Skin epidermis (tissue), 12 donors: ENCODE results near the gene SLC25A1.
"Not testable (repeated sequence)": the region's sequence is repeated elsewhere in the genome, so short reads cannot be mapped to it uniquely, and the experiment has no call there.

Experiments used
- H3K27ac ChIP-seq, 21 experiments: fragments of 200-600 bp; sonication (generic) in 11 of 21; one replicate each; pipeline ENCODE4 v1.5.0; 2020; ENCODE audit warnings: mild to moderate bottlenecking in 3 of 21, inconsistent platforms in 2 of 21, moderate library complexity in 2 of 21
- H3K4me3 ChIP-seq, 7 experiments: fragments of 200-600 bp; sonication (generic) in 2 of 7; one replicate each; pipeline ENCODE4 v1.5.0; 2020; ENCODE audit warnings: inconsistent platforms in 2 of 7, mild to moderate bottlenecking in 2 of 7, moderate library complexity in 1 of 7

The SLC25A1 gene

DNA sequence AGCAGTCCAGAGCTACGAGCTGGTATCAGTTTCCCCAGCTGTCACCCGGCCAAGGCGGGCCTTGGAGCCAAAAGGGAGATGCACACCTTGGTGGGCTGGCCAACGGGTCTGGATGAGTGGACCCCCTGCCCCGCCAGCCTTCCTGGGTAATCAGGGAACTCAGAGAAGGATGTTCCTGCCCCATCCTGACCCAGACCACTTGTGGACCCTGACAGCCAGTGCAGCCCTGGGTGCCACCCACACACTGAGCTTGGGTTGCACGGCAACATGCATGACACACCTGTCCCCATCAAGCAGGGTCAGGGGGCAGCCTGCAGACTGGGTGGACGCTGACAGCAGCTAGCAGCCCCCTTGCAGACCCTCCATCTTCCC, 8.6 kb downstream of the SLC25A1 start:
- peak overlapping the region in 1 of 7 experiments; percentile 30 for H3K4me3 ChIP-seq

DNA sequence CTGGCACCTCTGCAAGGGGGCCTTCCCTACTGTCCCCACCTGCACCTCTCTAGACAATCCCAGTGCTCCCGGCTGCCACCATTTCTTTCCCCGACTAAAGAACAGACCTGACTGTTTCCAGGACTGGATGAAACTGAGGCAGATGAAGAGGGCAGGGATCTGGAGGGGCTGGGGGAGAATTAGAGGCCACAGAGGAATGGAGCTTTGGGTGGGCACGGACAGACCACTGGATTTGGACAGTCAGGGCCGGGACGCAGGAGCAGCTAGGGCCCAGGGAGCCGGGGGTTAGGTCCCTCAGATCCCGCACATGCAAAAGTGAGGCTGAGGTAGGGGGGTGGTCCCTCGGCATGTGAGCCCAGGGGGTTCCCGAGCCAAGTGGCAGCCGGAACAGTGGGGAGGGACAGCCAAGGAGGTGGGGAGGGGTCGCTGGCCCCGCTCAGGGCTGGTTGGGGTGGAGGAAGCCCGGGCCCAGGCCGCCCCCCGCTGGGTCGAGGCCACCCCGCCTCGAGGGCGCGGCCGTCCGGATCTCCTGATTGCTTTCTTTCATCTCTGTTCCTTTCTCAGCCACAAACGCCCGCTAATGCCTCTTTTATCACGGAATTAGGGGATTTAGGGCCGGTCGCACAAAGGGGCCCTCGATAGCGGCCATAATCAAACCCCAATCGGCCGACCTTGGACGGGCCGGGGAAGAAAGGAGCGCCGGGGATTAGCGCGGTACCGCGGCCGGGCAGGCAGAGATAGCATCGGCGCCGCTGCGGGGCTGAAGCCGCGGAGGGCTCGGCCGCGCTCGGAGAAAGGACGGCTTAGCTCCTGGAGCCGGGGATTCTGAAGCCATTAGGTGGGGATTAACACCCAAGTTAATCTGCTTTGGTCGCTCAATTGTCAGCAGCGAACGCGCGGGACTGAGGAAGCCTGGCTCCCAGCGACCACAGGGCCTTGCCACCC, 9.3 kb downstream of the SLC25A1 start:
- Histone ChIP-seq H3K27ac (no peak overlapping the region), H3K4me3 (peak overlapping the region in 2 of 7 experiments; percentile 3 to 30)

More for the DNA sequence above, 8.6 kb downstream of the SLC25A1 start:
- H3K27ac ChIP-seq = no peak overlapping the region

DNA sequence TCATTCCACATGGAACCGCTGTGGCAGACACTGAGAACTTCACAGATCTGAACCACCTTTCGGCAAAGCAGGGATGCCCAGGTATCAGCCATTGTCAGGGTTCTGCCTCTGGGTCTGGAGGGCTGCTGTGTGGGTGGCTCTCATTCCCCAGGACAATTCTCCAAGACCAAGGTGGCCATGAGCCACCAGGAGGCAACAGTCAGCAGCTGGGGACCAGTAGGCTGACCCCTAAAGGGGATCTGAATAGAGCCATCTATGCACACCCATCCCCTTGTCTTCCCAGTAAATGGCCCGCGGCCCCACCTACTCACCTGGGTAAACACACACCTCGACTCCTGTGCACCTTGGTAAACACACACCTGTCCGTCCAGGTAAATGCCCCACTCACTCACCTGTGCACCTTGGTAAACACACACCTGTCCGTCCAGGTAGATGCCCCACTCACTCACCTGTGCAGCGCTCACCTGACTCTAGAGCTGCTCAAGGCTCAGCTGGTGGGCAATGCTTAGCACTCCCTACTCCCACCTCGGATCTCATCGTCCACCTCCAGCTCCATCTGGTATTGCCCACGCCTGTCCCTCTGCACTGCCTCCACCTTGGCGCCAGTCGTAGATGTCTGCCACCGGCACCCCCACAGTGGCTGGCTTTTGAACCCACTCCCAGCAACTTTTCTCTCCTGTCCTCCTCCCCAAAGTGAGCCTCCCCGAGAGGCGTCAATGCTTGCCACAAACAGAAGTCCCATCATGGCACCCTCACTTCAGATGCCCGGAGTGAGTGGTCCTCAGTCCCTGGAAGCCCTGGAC, 10.2 kb downstream of the SLC25A1 start:
- H3K27ac ChIP-seq = no peak overlapping the region
- H3K4me3 ChIP-seq = no peak overlapping the region

DNA sequence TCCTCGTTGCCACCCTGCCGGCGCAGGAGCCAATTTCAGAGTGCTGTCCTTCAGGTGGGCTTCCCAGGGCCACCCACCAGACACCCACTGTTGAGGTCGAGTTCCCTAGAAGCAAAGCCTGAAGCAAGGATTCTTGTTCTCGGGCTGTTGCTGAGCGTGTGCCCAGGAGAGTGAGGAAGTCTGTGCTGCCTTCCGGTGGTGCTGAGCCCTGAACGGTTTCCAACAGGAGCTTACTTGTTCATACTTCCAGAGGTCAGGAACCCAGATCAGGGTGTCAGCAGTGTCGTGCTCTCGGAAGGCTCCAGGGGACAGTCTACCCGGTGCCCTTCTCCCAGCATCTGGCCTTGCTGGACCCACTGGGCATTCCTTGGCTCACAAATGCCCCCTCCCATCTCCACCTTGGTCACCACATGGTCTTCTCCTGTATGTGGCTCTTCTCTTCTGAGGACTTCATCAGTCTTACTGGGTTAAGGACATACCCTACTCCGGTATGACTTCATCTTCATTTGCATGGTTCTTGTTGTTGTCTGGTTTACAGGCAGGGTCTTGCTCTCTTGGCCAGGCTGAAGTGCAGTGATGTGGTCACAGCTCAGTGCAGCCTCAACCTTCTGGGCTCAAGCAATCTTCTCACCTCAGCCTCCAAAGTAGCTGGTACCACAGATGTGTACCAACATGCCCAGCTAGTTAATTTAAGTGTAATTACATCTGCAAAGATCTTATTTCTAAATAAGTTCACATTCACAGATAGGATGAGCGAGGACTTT, 11.2 kb downstream of the SLC25A1 start:
- no peak overlapping the region for H3K27ac ChIP-seq
- H3K4me3 ChIP-seq = no peak overlapping the region

DNA sequence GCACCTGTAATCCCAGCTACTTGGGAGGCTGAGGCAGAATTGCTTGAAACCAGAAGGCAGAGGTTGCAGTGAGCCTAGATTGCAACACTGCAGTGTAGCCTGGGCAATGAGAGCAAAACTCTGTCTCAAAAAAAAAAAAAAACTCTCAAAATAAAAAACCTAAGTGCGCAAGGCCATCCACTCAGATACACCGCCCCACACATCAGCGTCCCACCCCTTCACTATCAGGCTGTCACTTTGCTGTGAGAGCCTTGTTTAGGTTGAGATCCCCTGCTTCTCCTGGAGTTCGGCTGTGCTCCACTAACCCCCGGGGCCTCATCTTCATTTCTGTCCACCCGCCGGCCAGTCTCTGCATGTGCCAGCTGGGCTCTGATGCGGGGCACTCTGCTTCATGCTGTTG, 12.1 kb downstream of the SLC25A1 start:
- Histone ChIP-seq H3K4me3 (no peak overlapping the region), H3K27ac (no peak overlapping the region)

DNA sequence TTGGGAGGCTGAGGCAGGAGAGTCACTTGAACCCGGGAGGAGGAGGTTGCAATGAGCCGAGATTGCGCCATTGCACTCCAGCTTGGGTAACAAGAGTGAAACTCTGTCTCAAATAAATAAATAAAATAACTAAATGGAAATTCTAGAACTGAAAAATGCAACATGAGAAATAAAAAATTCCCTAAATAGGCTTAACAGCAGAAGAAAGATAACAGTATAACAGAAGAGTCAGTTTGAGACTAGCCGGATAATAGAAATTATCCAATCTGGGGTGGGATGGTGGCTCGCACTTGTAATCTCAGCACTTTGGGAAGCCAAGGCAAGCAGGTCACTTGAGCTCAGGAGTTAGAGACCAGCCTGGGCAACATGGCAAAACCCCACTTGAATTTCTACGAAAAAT, 14.1 kb downstream of the SLC25A1 start:
- no peak overlapping the region for H3K4me3 ChIP-seq
- no peak overlapping the region for H3K27ac ChIP-seq

DNA sequence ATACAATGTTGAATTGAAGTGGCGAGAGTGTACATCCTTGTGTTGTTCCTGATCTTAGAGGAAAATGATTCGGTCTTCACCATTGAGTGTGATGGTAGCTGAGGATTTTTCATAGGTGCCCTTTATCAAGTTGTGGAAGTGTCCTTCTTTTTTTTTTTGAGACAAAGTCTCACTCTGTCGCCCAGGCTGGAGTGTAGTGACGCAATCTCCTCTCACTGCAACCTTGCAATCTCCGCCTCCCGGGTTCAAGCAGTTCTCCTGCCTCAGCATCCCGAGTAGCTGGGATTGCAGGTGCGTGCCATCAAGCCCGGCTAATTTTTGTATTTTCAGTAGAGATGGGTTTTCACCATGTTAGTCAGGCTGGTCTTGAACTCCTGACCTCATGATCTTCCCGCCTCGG, 19.9 kb downstream of the SLC25A1 start:
- H3K4me3 ChIP-seq, H3K27ac ChIP-seq: not testable (repeated sequence)

DNA sequence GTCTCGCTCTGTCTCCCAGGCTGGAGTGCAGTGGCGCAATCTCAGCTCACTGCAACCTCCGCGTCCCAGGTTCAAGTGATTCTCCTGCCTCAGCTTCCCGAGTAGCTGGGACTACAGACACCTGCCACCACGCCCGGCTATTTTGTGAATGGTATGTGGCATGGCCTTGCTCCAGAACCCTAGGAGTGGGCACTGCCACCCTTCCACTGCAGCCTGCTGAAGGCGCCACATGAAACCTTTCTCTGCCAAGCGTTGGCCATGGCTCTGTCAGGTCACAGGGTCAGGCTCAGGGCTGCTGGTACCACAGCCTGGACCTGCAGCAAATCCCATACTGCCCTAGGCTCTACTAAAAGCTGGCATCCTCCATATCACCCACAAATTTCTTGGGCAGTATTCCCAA, 22.4 kb downstream of the SLC25A1 start:
- not testable (repeated sequence) for H3K4me3 ChIP-seq, H3K27ac ChIP-seq

DNA sequence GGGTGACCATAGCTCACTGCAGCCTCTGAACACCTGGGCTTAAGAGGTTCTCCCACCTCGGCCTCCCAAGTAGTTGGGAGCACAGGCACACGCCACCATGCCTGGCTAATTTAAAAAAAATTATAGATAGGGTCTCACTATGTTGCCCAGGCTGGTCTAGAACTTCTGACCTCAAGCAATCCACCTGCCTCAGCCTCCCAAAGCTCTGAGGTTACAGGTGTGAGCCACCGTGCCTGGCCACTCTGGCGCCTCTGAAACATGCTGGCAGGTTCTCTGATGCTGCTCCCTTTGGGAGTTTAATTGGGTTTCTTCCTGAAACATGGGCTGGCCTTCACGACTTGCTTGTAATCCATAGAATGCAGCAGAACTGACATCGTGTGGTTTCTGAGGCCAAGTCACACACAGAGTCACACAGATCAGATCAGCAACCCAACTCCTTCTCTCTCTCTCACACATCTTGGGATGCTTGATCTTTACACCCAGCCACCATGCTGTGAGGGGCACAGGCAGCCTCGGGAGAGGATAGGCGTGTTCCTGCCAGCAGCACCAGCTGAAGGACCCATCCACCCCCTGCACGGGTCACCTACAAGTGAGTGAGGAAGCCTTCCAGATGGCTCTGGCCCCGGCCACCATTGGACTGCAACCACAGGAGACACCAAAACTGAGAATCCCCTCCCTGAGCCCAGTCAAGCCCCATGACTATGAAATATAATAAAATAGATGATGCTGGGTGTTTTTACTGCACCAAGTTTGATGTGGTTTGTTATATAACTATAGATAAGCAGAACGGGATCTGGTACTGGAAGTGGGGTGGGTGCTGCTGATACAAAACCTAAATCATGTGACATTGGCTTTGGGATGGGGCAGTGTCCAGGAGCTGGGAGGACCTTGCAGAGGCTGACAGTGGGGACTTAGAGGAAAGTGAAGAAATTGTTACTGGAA, 25.3 kb downstream of the SLC25A1 start:
- H3K4me3 ChIP-seq = no peak overlapping the region
- H3K27ac ChIP-seq = no peak overlapping the region

DNA sequence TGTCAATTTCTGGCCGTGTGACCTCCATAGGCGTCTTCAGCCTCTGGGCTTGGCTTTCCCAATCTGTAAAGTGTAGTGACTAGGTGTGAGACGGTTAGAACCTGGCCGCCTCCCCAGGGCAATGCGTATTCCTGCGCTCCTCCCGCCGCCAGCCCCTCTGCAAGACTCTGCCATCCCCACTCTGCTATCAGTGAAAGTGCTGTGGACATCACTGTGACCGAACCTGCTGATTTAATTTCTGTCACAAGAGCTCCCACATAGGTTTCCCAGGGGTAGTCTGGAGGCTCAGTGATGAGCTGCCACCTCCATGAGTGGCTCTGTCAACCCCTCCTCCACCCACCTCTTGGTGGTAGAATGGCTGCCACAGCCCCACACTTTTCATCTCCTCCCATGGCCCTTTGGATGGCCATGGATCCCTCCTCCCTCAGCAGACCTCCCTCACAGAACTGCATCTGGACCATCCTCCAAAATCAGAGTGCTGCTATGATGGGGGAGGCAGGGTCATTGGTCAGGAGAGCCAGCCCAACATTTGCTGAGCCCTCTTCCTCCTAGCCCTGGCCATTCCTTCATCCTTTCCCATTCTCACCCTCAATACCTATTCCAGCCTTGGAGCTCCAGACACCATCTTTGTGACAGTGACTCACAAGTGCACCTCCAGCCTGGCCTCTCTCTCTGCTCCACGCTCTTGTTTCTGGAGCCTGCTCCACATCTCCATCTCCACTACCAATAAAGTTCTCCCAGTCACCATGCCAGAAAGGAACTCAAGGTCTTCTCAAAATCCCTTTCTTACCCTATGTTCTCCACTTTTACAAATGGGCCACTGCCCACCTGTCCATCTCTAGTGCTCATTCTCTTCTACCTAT, 27.0 kb downstream of the SLC25A1 start:
- H3K27ac ChIP-seq = no peak overlapping the region
- H3K4me3 ChIP-seq = no peak overlapping the region

DNA sequence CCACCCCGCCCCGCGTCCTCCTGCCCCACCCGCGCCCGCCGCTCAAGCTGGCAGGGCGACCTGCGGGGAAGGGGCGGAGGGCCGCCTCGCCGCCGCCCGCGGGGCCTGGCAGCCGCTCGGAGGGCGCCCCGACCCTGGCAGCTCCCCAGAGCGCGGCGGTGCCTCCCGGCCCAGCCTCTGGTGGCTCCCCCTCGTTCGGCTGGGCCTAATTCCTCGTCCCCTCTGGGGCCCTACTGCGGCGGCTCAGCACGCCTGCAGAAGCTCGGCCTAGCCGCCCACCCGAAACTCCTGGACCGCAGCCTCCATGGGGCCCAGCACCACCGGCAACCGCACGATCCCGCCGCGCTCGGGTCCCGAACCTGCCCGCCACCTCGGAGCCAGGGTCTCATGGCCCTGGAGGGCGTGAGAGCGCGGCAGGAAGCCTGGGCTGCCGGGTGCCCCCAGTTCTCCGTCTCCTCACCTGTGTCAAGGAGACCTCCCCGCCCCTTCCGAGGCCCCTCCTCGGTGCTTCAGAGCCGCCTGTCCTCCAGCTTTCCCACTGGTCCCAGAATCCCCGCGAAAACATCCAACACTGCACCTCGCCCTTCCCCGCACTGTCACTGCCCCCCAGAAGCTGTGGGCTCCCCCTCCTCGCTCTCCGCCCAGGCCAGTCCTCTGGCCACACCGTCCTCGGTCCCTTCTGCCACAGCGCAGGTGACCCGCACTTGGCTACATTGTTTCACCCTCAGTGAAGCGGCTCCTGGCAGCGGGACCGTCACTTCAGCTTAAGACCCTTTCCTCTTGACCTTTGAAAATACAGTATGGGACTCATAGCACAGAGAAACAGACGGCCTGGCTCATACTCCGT, 27.8 kb downstream of the SLC25A1 start:
- H3K27ac ChIP-seq = no peak overlapping the region
- H3K4me3 ChIP-seq = no peak overlapping the region

DNA sequence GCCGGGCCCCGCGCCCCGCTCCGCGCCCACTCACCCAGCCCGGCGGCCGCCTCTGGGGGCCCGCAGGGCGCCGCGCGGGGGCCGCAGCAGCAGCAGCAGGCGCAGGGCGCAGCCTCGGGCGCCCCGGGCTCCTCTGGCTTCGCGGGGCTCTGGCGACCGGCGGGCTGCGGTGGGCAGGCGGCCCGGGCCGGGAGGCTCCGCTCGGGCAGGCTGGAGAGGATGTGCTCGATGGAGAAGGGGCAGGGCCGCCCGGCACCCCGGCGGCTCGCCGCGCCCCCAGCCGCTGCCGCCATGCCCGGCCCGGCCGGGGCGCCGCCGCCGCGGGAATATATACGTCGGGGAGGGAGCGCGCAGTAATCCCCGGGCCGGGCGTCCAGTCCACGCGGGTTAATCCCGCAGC, 28.5 kb downstream of the SLC25A1 start, which contains the start of gene GSC2:
Gene GSC2, minus strand, starts transcription at position 302 of the 400 bp plus-strand sequence. Its CDS starts 9 bp downstream, at position 293.
- H3K27ac ChIP-seq = no peak within 1 kb of the TSS
- H3K4me3 ChIP-seq = peak within 1 kb of the TSS in 6 of 7 experiments; percentile 6 to 35 (median 14)

DNA sequence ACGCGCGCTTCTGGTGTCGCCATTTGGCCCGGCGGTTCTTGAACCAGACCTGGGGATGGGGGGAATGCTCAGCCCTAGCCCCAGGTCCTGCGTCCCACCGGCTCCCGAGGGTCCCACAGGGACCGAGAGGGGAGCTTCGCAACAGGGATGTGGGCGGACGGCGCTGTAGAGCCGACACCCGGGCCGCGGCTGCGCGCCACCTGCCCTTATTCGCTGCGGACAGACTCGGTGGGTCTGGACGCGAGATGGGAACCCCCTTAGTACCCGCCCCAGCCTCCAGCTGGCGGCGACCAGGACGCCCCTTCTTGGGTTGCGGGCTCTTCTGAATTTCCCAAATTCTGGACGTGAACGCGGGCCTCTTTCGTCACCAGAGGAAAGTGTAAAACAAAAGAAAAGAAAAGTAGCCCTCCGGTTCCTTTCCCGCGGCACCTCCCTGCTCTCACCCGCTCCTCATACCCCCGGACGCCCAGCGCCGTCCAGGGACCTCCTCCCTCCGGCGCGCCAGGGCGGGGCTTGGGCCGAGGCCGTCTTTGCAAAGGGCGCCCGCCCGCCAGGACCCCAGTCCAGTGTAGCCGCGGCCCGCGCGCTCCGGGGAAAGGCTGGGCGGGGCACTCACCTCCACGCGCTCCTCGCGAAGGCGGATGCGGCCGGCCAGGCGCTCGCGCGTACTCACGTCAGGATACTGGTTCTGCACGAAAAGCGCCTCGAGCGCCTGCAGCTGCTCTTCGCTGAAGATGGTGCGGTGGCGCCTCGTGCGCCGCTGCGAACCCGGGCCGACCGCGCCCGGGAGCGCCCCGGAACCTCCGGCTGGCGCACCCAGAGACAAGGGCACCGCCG, 29.3 kb downstream of the SLC25A1 start:
- peak overlapping the region in 6 of 7 experiments; percentile 6 to 35 (median 14) for H3K4me3 ChIP-seq
- no peak overlapping the region for H3K27ac ChIP-seq

DNA sequence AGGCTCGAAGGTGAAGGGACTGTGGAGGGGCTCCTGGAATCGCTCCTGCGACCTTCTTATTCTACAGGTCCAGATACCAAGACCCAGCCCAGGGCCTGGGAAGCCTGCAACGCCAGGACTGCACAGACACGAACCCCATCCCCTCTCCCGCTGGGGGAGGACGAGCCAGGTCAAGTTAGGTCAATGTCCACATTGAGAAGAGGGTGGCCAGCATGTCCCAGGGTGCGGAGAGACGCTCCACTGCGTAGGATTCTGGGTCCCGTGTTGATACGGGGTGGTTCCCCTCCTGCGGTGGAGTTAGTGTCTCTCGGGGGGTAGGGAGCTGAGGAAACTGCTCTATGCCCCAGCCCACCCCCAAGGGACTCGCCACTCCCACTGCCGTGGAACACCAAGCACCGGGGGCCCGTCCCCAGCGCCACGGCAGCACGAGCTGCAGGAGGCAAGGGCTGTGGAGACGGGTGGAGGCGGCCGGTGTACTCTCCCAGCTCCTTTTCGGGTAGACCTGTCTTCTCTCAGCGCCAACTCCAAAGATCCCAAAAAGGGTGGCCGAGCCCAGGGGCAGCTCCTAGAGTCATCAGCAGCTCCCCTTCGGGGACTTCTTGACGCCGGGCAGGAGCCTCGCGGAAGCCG, 30.0 kb downstream of the SLC25A1 start:
- no peak overlapping the region for H3K27ac ChIP-seq
- H3K4me3 ChIP-seq = no peak overlapping the region

DNA sequence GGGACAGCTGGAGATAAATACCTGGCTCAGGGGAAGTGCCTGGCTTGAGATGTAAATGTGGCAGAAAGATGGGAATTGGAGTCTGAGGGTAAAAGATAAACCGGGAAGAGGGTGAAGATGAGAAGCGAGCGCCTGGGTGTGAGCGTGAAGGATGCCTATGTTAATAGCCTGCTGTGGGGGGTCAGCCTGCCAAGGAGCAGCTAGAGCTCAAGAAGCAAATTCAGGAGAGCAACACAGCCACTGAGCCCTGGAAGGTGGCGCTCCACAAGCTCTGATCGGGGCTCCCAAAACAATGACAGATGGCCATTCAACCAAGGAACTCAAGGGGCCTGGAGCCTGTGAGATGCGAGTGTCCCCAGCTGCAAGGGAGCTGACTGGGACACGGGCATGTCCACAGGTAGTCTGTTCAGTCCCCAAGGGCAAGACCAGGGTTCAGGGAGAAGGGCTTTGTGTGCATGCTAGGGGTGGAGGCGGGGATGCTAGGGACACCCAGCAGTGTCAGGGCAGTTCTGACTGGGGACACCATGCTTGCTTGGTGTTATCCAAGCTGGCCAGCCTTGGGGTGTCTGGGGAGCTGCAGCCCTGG, 31.2 kb downstream of the SLC25A1 start:
- Histone ChIP-seq H3K27ac (no peak overlapping the region), H3K4me3 (no peak overlapping the region)
